Lower lobe of right lung (tissue), 2 donors: ENCODE data around the gene CRBN. TPM values are rescaled to one million over a fixed set of nuclear protein-coding genes. Genes with fewer than 3 reads are reported as not detected.
A peak's percentile ranks its signal among the peaks of the same experiment; 100 is the strongest.

ENCODE experiments used
- ATAC-seq, 2 donors: fragments of 200-7000 bp; cut with Tn5 transposase; one replicate each; pipeline ENCODE4 v1.9.1; 2020 to 2022; ENCODE audit warnings: mild to moderate bottlenecking in 2 of 2, moderate library complexity in 2 of 2
- DNase-seq: peaks from one replicate; pipeline ENCODE4 v3.0.0-alpha.2; 2020
- H3K27ac ChIP-seq: fragments of 200-600 bp; one replicate; pipeline ENCODE4 v1.8.0; 2022
- H3K27me3 ChIP-seq: fragments of 200-600 bp; one replicate; pipeline ENCODE4 v1.8.0; 2022; ENCODE audit warnings: low read depth
- H3K36me3 ChIP-seq: fragments of 200-600 bp; one replicate; pipeline ENCODE4 v1.8.0; 2022; ENCODE audit warnings: mild to moderate bottlenecking
- H3K4me1 ChIP-seq: fragments of 200-600 bp; one replicate; pipeline ENCODE4 v1.8.0; 2022
- H3K4me3 ChIP-seq: fragments of 200-600 bp; one replicate; pipeline ENCODE4 v1.8.0; 2022; ENCODE audit warnings: mild to moderate bottlenecking
- H3K9me3 ChIP-seq: fragments of 200-600 bp; one replicate; pipeline ENCODE4 v1.8.0; 2022
- intact Hi-C: fragments of 100-400 bp; cut with DNase I; formaldehyde crosslinking; loops from one replicate; pipeline ENCODE4 v1.11.0; 2022
- total RNA-seq: library from RNA; stranded (reverse); fragmentation: NEBNext Ultra II Directional; extraction: Animal tissue kit (Norgen Biotek cat#: 25700); gene quantifications from one replicate; pipeline ENCODE4 v1.2.1, GENCODE V29; 2021
- TF ChIP-seq, protein P1 (sequence below): fragments of 200-600 bp; IDR thresholded peaks from one replicate; pipeline ENCODE4 v1.8.0; 2022; ENCODE audit warnings: antibody characterized with exemption, mild to moderate bottlenecking
- donor health status: DM: no; HTN: yes; CAD: no; lungs with severe emphysema.

CRBN gene
- total RNA-seq, 1 donor from 2014 or later = 56.5 TPM

DNA sequence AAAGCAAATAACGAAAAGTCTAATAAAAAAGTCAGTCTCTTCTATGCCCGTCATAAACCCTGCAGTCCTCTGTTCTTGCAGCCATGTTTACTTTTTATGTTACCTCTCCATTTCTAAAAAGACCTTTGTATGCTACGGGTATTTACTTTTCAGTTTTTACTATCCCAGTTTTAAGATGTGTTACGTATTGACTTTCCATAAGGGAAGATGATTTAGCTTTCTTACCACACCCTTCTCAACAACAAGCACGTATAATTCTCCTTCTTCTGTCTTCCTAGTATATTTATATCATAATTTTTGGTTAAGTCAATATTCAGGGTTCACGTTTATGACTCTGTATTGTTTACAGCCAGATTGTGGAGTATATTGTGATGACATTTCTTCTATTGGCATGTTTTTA, 42.0 kb downstream of the CRBN start:
- no peak overlapping the region for H3K4me3 ChIP-seq
- H3K4me1 ChIP-seq = no peaks in the 10 kb centered on the region
- no peaks in the 10 kb centered on the region for H3K27me3 ChIP-seq
- TF ChIP-seq, protein P1, sequence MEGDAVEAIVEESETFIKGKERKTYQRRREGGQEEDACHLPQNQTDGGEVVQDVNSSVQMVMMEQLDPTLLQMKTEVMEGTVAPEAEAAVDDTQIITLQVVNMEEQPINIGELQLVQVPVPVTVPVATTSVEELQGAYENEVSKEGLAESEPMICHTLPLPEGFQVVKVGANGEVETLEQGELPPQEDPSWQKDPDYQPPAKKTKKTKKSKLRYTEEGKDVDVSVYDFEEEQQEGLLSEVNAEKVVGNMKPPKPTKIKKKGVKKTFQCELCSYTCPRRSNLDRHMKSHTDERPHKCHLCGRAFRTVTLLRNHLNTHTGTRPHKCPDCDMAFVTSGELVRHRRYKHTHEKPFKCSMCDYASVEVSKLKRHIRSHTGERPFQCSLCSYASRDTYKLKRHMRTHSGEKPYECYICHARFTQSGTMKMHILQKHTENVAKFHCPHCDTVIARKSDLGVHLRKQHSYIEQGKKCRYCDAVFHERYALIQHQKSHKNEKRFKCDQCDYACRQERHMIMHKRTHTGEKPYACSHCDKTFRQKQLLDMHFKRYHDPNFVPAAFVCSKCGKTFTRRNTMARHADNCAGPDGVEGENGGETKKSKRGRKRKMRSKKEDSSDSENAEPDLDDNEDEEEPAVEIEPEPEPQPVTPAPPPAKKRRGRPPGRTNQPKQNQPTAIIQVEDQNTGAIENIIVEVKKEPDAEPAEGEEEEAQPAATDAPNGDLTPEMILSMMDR = no peak
- intact Hi-C loops = no loop called here
- H3K9me3 ChIP-seq = no peaks in the 10 kb centered on the region
- H3K27ac ChIP-seq = no peak overlapping the region
- no peak for DNase-seq
- ATAC-seq = no peak
- peaks cover 55% of the 10 kb centered on the region for H3K36me3 ChIP-seq

DNA sequence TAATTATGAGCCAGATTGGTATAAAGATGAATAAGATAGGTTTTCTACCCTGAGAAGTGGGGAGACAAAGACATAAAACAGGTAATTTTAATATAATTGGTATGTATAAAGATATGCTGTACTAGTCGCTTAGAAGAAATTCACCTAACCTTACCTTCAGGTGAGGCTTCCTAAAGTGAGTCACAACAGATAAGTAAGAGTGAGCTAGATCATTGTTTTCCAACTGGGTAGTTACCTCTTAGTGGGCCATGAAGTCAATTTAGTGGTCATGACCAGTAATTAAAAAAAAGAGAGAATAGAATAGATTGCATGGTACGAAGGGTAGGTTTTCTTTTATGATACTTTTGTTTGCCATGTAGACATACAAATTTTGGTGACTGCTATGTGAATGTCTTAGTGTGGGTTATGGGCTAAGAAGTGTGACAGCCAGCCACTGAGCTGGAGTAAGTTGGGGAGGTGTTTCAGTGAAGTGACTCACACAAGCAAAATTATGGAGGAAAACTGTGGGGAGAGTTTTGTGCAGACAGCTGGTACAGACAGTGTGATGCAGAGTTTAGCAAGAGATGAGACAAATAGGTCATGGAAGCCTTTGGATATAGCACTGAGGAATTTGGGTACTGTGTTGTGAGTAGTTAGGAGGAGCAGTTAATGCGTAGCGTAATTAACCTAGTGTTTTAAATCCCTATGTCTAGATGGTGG, 44.6 kb downstream of the CRBN start:
- no peaks in the 10 kb centered on the region for H3K27me3 ChIP-seq
- no peak overlapping the region for H3K4me3 ChIP-seq
- intact Hi-C loops = no loop called here
- TF ChIP-seq, protein P1 = no peak
- ATAC-seq (no peak), DNase-seq (no peak)
- peaks cover 44% of the 10 kb centered on the region for H3K36me3 ChIP-seq
- no peaks in the 10 kb centered on the region for H3K4me1 ChIP-seq
- no peak overlapping the region for H3K27ac ChIP-seq
- H3K9me3 ChIP-seq = no peaks in the 10 kb centered on the region

DNA sequence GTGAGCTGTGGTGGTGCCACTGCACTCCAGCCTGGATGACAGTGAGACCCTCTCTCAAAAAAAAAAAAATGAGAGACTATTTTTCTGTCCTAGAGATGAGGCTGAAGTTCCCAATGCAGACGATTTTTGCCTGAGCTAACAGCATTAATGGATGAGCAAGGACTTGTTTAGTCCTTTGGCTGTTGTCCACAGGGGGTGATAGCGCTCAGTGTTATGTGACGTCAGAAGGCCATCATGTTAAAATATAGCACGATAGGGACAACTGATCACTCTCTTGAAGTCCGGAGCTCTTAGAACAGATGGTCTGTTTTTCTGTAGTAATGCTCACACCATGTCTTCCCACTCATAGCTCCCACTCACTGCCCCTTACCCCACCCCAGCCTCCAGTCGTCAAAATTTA, 46.0 kb downstream of the CRBN start:
- Histone ChIP-seq H3K27me3 (no peaks in the 10 kb centered on the region), H3K36me3 (peaks cover 40% of the 10 kb centered on the region), H3K4me3 (no peak overlapping the region), H3K27ac (no peak overlapping the region), H3K9me3 (no peaks in the 10 kb centered on the region), H3K4me1 (peaks cover 10% of the 10 kb centered on the region)
- ATAC-seq (no peak), DNase-seq (no peak)
- TF ChIP-seq, protein P1 = no peak
- intact Hi-C loops = no loop called here

DNA sequence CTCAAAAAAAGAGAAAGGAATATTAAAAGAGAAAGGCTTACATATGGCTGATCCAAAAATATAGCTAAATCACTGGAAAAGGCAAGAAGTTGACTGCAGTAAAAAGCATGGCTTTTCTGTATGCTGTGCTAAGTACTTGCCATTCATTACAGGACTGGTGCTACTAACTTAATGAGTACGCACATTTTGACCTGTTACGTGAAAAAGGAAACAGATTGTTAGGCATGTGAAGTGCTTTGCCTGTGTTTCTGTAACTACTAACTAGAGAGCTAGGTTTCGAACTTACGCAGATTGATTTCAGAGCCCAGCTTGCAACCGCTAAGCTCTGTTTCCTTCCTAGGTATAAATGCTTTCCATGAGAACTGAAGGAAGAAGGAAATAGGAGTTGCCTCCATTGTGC, 49.9 kb downstream of the CRBN start:
- peaks cover 26% of the 10 kb centered on the region for H3K4me1 ChIP-seq
- TF ChIP-seq, protein P1 = no peak

DNA sequence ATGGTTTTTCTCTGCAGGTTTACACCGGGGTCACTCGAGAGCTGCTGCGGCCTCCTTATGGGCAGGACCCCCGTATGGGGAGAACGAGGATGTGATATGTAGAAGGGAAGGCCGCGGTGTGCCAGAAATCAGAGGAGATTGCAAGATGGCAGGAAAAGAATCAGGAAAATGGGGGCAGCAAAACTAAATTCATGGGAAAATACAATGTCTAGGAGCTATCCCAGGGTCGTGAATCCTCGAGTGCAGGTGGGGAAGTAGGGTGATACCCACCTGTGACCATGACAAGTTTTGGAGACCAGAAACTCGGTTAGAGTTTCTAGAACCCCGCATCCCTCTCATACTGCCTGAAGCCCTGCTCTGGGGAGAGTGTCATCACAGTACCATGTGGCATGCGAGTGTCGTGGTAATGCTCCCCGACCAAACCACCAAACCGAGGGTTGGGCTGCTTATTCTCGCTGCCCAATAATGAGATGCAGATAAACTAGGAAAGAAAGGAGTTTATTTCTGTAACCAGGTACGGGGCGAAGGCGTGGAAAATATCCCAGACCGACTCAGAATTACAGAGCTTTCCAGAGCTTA, 52.0 kb downstream of the CRBN start:
- no peaks in the 10 kb centered on the region for H3K9me3 ChIP-seq
- DNase-seq (no peak), ATAC-seq (peak in 1 of 2 donors; percentile 9)
- peaks cover 26% of the 10 kb centered on the region for H3K4me1 ChIP-seq
- H3K4me3 ChIP-seq = peak overlapping the region; percentile 94
- peaks cover 25% of the 10 kb centered on the region for H3K36me3 ChIP-seq
- intact Hi-C loops = no loop called here
- TF ChIP-seq, protein P1 = no peak
- H3K27me3 ChIP-seq = no peaks in the 10 kb centered on the region
- H3K27ac ChIP-seq = peak overlapping the region; percentile 98

More for the DNA sequence above, 49.9 kb downstream of the CRBN start:
- Histone ChIP-seq H3K27me3 (no peaks in the 10 kb centered on the region), H3K9me3 (no peaks in the 10 kb centered on the region), H3K36me3 (peaks cover 25% of the 10 kb centered on the region), H3K4me3 (no peak overlapping the region), H3K27ac (no peak overlapping the region)
- no peak for DNase-seq
- intact Hi-C loops = no loop called here
- ATAC-seq = no peak
